HL-60 (cell line): Measurements from ENCODE around the gene SART3.

Experiments used
- DNase-seq, 2 experiments: peaks; one replicate each; pipeline ENCODE4 v3.0.0-alpha.2; 2010 to 2020; ENCODE audit warnings: low read depth in 1 of 2, low spot score in 1 of 2
- H3K27ac ChIP-seq: fragments of 250-450 bp; sonication (Bioruptor Pico); replicated peaks from 2 replicates; pipeline ENCODE4 v1.5.1; 2020; ENCODE audit warnings: mild to moderate bottlenecking, moderate library complexity
- H3K27me3 ChIP-seq: fragments of 250-450 bp; sonication (Bioruptor Pico); 2 replicates; pipeline ENCODE4 v1.5.1; 2021; ENCODE audit warnings: mild to moderate bottlenecking, moderate library complexity; ENCODE audit not compliant: insufficient read depth, poor library complexity, severe bottlenecking
- H3K4me3 ChIP-seq: replicated peaks from 2 replicates; pipeline ENCODE4 v1.5.1; 2011; ENCODE audit warnings: mild to moderate bottlenecking, control low read depth, low read length; ENCODE audit not compliant: insufficient read depth
- GABPA ChIP-seq: IDR thresholded peaks from 2 replicates; pipeline ENCODE4 v1.6.1; 2012; ENCODE audit warnings: low read depth
- POLR2AphosphoS5 ChIP-seq: IDR thresholded peaks from 2 replicates; pipeline ENCODE4 v1.6.1; 2012; ENCODE audit warnings: low read depth
- REST ChIP-seq: IDR thresholded peaks from 2 replicates; pipeline ENCODE4 v1.6.1; 2012; ENCODE audit warnings: low read depth; ENCODE audit not compliant: insufficient replicate concordance
- SPI1 ChIP-seq: IDR thresholded peaks from 2 replicates; pipeline ENCODE4 v1.6.1; 2012; ENCODE audit warnings: low read depth, mild to moderate bottlenecking, borderline replicate concordance
- TF ChIP-seq, protein P1 (sequence below): IDR thresholded peaks from one replicate; pipeline ENCODE4 v1.5.1; 2011; ENCODE audit warnings: low read length, control low read depth, inconsistent platforms; ENCODE audit not compliant: insufficient read depth

Gene SART3

GRCh38 chr12:108603743-108604142 is 42.8 kb upstream of the SART3 start:
- no peak overlapping the region for H3K4me3 ChIP-seq
- no peak overlapping the region for H3K27ac ChIP-seq
- no peaks in the 10 kb centered on the region for H3K27me3 ChIP-seq
- DNase-seq = no peak
- TF ChIP-seq, protein P1, sequence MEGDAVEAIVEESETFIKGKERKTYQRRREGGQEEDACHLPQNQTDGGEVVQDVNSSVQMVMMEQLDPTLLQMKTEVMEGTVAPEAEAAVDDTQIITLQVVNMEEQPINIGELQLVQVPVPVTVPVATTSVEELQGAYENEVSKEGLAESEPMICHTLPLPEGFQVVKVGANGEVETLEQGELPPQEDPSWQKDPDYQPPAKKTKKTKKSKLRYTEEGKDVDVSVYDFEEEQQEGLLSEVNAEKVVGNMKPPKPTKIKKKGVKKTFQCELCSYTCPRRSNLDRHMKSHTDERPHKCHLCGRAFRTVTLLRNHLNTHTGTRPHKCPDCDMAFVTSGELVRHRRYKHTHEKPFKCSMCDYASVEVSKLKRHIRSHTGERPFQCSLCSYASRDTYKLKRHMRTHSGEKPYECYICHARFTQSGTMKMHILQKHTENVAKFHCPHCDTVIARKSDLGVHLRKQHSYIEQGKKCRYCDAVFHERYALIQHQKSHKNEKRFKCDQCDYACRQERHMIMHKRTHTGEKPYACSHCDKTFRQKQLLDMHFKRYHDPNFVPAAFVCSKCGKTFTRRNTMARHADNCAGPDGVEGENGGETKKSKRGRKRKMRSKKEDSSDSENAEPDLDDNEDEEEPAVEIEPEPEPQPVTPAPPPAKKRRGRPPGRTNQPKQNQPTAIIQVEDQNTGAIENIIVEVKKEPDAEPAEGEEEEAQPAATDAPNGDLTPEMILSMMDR = no peak
- no peak for TF ChIP-seq POLR2AphosphoS5
- TF ChIP-seq REST = no peak
- no peak for TF ChIP-seq SPI1
- TF ChIP-seq GABPA = no peak

- H3K27ac ChIP-seq = no peak overlapping the region
- H3K27me3 ChIP-seq = no peaks in the 10 kb centered on the region
- H3K4me3 ChIP-seq = no peak overlapping the region
- DNase-seq = no peak
- no peak for TF ChIP-seq POLR2AphosphoS5
- no peak for TF ChIP-seq SPI1
- TF ChIP-seq GABPA = no peak
- TF ChIP-seq REST = no peak
- TF ChIP-seq, protein P1 = no peak
These were observed 42.2 kb upstream of the SART3 start for GRCh38 chr12:108602976-108603704.

- no peak for DNase-seq
- no peak for TF ChIP-seq REST
- Histone ChIP-seq H3K27ac (no peak overlapping the region), H3K4me3 (no peak overlapping the region), H3K27me3 (no peaks in the 10 kb centered on the region)
These were observed 41.3 kb upstream of the SART3 start for GRCh38 chr12:108602209-108602705.
